GM12872 (cell line): ENCODE results near the gene ECI2.

Experiments
- CTCF ChIP-seq: IDR thresholded peaks from 3 replicates; pipeline ENCODE4 v1.5.1; 2011; ENCODE audit warnings: low read depth, mild to moderate bottlenecking, low read length, moderate library complexity; ENCODE audit not compliant: insufficient read depth

Gene ECI2

DNA sequence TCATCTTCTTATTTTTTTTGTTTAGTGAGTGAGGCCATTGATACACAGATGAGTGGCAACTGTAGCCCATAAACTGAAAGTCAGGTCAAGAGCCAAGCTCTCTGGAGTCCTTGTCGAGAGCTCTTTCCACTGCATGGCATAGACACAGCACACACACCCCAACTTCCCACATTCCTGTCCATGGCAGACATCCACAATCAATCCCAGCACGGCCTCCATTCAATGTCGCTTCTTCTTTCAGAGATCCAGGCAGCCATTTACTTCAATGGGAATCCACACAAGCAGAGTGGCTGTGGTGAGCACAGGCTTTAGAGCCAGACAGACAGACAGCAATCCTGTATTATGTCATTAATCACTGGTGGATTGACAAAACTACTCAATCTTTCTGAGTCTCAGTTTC, 34.9 kb upstream of the ECI2 start:
- no peak for TF ChIP-seq CTCF

- no peak for TF ChIP-seq CTCF
These were observed 33.8 kb upstream of the ECI2 start for GRCh38 chr6:4169028-4169789.

GRCh38 chr6:4167833-4168232, 32.5 kb upstream of the ECI2 start:
- TF ChIP-seq CTCF = no peak

GRCh38 chr6:4167123-4167522, 31.7 kb upstream of the ECI2 start:
- TF ChIP-seq CTCF = no peak

- no peak for TF ChIP-seq CTCF
These were observed 29.1 kb upstream of the ECI2 start for GRCh38 chr6:4164456-4164855.

GRCh38 chr6:4164117-4164442, 28.7 kb upstream of the ECI2 start:
- TF ChIP-seq CTCF = no peak

- TF ChIP-seq CTCF = no peak
These were observed 28.2 kb upstream of the ECI2 start for GRCh38 chr6:4163408-4164116.
